GM12801 (cell line): Measurements from ENCODE around the gene RTL5.

Experiments
- CTCF ChIP-seq: IDR thresholded peaks from one replicate; pipeline ENCODE4 v1.5.1; 2011; ENCODE audit warnings: control low read depth; ENCODE audit not compliant: insufficient read length; ENCODE audit errors: extremely low read depth

The RTL5 gene

GRCh38 chrX:72113461-72113860, 18.3 kb downstream of the RTL5 start:
- no peak for TF ChIP-seq CTCF

- TF ChIP-seq CTCF: no peak
Measured at GRCh38 chrX:72110876-72111708, 20.6 kb downstream of the RTL5 start.

GRCh38 chrX:72110051-72110875, 21.5 kb downstream of the RTL5 start:
- no peak for TF ChIP-seq CTCF

DNA sequence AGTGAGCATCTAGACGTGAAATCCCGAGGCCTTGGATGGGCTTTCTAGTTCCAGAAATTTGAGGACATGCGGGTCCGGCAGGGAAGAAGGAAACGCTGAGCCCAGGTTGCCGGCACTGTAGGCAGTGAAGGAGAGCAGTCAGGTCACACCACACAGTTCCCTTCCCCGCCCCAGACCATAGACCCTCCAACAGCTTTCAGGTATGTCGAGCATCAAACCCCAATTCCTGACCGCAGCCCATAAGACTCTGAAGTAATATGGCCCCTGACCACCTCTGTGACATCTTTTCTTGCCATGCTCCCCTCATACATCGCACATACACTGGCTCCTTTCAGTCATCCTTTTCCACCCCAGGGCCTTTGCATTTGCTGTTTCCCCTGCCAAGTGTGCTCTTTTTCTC, 23.0 kb downstream of the RTL5 start:
- TF ChIP-seq CTCF: no peak

GRCh38 chrX:72107841-72108595, 23.7 kb downstream of the RTL5 start:
- TF ChIP-seq CTCF: no peak

DNA sequence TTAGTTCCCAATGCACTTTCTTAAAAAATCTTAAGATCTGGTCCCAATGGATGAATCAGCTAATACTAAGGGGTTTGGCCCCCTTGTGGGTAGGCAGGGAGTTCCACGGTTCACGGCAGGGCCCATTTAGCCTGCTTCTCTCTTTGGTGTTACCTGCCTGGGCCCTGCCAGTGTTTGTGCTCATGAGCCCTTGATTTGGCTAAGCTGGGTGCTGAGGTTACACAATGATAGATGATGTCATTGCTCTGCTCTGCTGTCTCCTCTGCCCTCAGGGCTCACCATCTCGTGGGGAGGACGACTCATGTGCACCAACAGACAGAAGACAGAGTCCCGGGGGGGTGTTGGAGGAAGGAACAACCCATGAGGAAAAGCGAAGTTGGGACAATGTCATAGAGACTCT, 24.4 kb downstream of the RTL5 start:
- no peak for TF ChIP-seq CTCF

GRCh38 chrX:72105436-72105835, 26.3 kb downstream of the RTL5 start:
- no peak for TF ChIP-seq CTCF
